GM23338 (cell line): ENCODE results near the gene UBAP1L. TPM values are rescaled to one million over a fixed set of nuclear protein-coding genes. Genes with fewer than 3 reads are reported as not detected.

ENCODE experiments used
- ATAC-seq: fragments of 200-7000 bp; cut with Tn5 transposase; 3 replicates; pipeline ENCODE4 v1.9.1; 2020
- DNase-seq: peaks from one replicate; pipeline ENCODE4 v3.0.0-alpha.2; 2015; ENCODE audit warnings: low spot score
- H2AFZ ChIP-seq: fragments of 200-600 bp; sonication (generic); 2 replicates; pipeline ENCODE4 v1.8.0; 2016; ENCODE audit warnings: antibody characterized with exemption, mild to moderate bottlenecking, moderate library complexity
- H3F3A ChIP-seq: fragments of 200-600 bp; sonication (generic); replicated peaks from 2 replicates; pipeline ENCODE4 v1.8.0; 2017; ENCODE audit warnings: antibody characterized with exemption, mixed run types, low read depth
- H3K27ac ChIP-seq: fragments of 200-600 bp; sonication (generic); 2 replicates; pipeline ENCODE4 v1.6.1; 2016; ENCODE audit warnings: low read depth
- H3K27me3 ChIP-seq: fragments of 200-600 bp; sonication (generic); 2 replicates; pipeline ENCODE4 v1.8.0; 2016; ENCODE audit warnings: mild to moderate bottlenecking, mixed run types, moderate library complexity; ENCODE audit not compliant: insufficient read depth
- H3K36me3 ChIP-seq: fragments of 200-600 bp; sonication (generic); 2 replicates; pipeline ENCODE4 v1.8.0; 2016; ENCODE audit warnings: mild to moderate bottlenecking; ENCODE audit not compliant: insufficient read depth
- H3K4me1 ChIP-seq: fragments of 200-600 bp; sonication (generic); 2 replicates; pipeline ENCODE4 v1.8.0; 2016; ENCODE audit warnings: mild to moderate bottlenecking, moderate library complexity; ENCODE audit not compliant: insufficient read depth
- H3K4me2 ChIP-seq: fragments of 200-600 bp; sonication (generic); 2 replicates; pipeline ENCODE4 v1.7.1; 2017; ENCODE audit warnings: mixed run types
- H3K4me3 ChIP-seq: fragments of 200-600 bp; sonication (generic); 2 replicates; pipeline ENCODE4 v1.6.1; 2016; ENCODE audit warnings: mixed run types
- H3K79me2 ChIP-seq: fragments of 200-600 bp; sonication (generic); replicated peaks from 2 replicates; pipeline ENCODE4 v1.8.0; 2017; ENCODE audit warnings: mild to moderate bottlenecking; ENCODE audit not compliant: insufficient read depth
- H3K9me2 ChIP-seq: fragments of 200-600 bp; sonication (generic); 2 replicates; pipeline ENCODE4 v1.8.0; 2017; ENCODE audit not compliant: insufficient read depth
- H4K20me1 ChIP-seq: fragments of 200-600 bp; sonication (generic); replicated peaks from 2 replicates; pipeline ENCODE4 v1.8.0; 2017; ENCODE audit warnings: mild to moderate bottlenecking; ENCODE audit not compliant: insufficient read depth
- H3K27ac Mint-ChIP-seq: 2 replicates; pipeline ENCODE4 v1.8.0; 2020; ENCODE audit warnings: inconsistent platforms, mild to moderate bottlenecking, moderate library complexity, mixed read lengths
- H3K27me3 Mint-ChIP-seq: 3 replicates; pipeline ENCODE4 v1.8.0; 2022; ENCODE audit warnings: low read depth, mild to moderate bottlenecking, moderate library complexity, mixed read lengths, inconsistent platforms; ENCODE audit not compliant: insufficient read depth, poor library complexity
- H3K36me3 Mint-ChIP-seq: 3 replicates; pipeline ENCODE4 v1.8.0; 2021; ENCODE audit warnings: low read depth, mild to moderate bottlenecking, inconsistent platforms, moderate library complexity, mixed read lengths
- H3K4me1 Mint-ChIP-seq: 3 replicates; pipeline ENCODE4 v1.8.0; 2020; ENCODE audit warnings: mild to moderate bottlenecking, inconsistent platforms, mixed read lengths
- H3K4me3 Mint-ChIP-seq: 3 replicates; pipeline ENCODE4 v1.8.0; 2021; ENCODE audit warnings: moderate library complexity, mild to moderate bottlenecking, inconsistent platforms, mixed read lengths
- H3K9me3 Mint-ChIP-seq: 3 replicates; pipeline ENCODE4 v1.8.0; 2020; ENCODE audit warnings: moderate library complexity, mild to moderate bottlenecking, inconsistent platforms, mixed read lengths
- CREB1 ChIP-seq: fragments of 250-450 bp; sonication (Bioruptor Pico); IDR thresholded peaks from 2 replicates; pipeline ENCODE4 v1.5.0; 2020; ENCODE audit warnings: low read depth, mild to moderate bottlenecking, moderate library complexity
- CTCF ChIP-seq, 2 experiments: fragments of 200-600 bp in 1 of 2; sonication (generic) in 1 of 2; conservative IDR thresholded peaks; 2 replicates each; pipeline versions ENCODE4 v1.5.1 to v1.6.1; 2016 to 2017; ENCODE audit warnings: antibody characterized with exemption in 2 of 2, low read depth in 2 of 2, mild to moderate bottlenecking in 2 of 2, moderate library complexity in 1 of 2
- EZH2 ChIP-seq: fragments of 200-600 bp; sonication (generic); IDR thresholded peaks from one replicate; pipeline ENCODE4 v1.8.0; 2017; ENCODE audit warnings: antibody characterized with exemption, mild to moderate bottlenecking, low read depth; ENCODE audit not compliant: unreplicated experiment
- EZH2phosphoT487 ChIP-seq: fragments of 200-600 bp; sonication (generic); IDR thresholded peaks from one replicate; pipeline ENCODE4 v1.8.1; 2018; ENCODE audit warnings: antibody characterized with exemption; ENCODE audit not compliant: unreplicated experiment
- JUNB ChIP-seq: IDR thresholded peaks from one replicate; pipeline ENCODE4 v1.6.1; 2016; ENCODE audit warnings: antibody characterized with exemption; ENCODE audit not compliant: unreplicated experiment
- NANOG ChIP-seq: IDR thresholded peaks from 2 replicates; pipeline ENCODE4 v1.6.1; 2016; ENCODE audit warnings: antibody characterized with exemption, borderline replicate concordance
- POLR2AphosphoS5 ChIP-seq: IDR thresholded peaks from 2 replicates; pipeline ENCODE4 v1.6.1; 2016; ENCODE audit warnings: antibody characterized with exemption, low read depth
- REST ChIP-seq: IDR thresholded peaks from one replicate; pipeline ENCODE4 v1.6.1; 2018; ENCODE audit warnings: antibody characterized with exemption; ENCODE audit not compliant: unreplicated experiment
- STAT1 ChIP-seq: IDR thresholded peaks from one replicate; pipeline ENCODE4 v1.6.1; 2016; ENCODE audit warnings: antibody characterized with exemption; ENCODE audit not compliant: unreplicated experiment
- ZNF114 ChIP-seq: fragments of 250-450 bp; sonication (Bioruptor Pico); IDR thresholded peaks from 2 replicates; pipeline ENCODE4 v1.5.0; 2020; ENCODE audit warnings: mild to moderate bottlenecking, moderate library complexity
- ZNF331 ChIP-seq: fragments of 250-450 bp; sonication (Bioruptor Pico); IDR thresholded peaks from 2 replicates; pipeline ENCODE4 v1.5.0; 2020; ENCODE audit warnings: low read depth, mild to moderate bottlenecking, moderate library complexity
- polyA plus RNA-seq: library from polyadenylated mRNA; unstranded; fragments of >200 nt; fragmentation: Nextera tagmentation; extraction: Ambion mirVana; gene quantifications from 2 replicates; pipeline ENCODE4 v1.2.1, GENCODE V29; 2016
- total RNA-seq: library from RNA; depleted of rRNA; stranded (reverse); fragments of >200 nt; shearing (Covaris generic); gene quantifications from 2 replicates; pipeline ENCODE4 v1.2.3, GENCODE V29; 2014
- TF ChIP-seq, protein P1 (sequence below): IDR thresholded peaks from 2 replicates; pipeline ENCODE4 v1.6.1; 2016; ENCODE audit warnings: antibody characterized with exemption
- TF ChIP-seq, protein P2 (sequence below): fragments of 250-450 bp; sonication (Bioruptor Pico); IDR thresholded peaks from 2 replicates; pipeline ENCODE4 v1.5.0; 2020; ENCODE audit warnings: mild to moderate bottlenecking, moderate library complexity

UBAP1L gene
- total and polyA plus RNA-seq, 2 experiments from 2014 or later: 0.53 to 1.5 TPM

- Histone ChIP-seq H3K27ac (no peak overlapping the region), H3K79me2 (no peaks in the 10 kb centered on the region), H3K27me3 (peaks cover 13% of the 10 kb centered on the region), H3K4me2 (no peak overlapping the region), H3F3A (no peaks in the 10 kb centered on the region), H3K9me2 (no peaks in the 10 kb centered on the region), H3K4me3 (no peak overlapping the region), H4K20me1 (no peaks in the 10 kb centered on the region), H3K36me3 (no peaks in the 10 kb centered on the region), H3K4me1 (peaks cover 5% of the 10 kb centered on the region; the same call in 1 of the 2 replicates), H2AFZ (no peak overlapping the region)
- Mint-ChIP-seq H3K4me3 (no peak overlapping the region), H3K27me3 (peaks cover 16% of the 10 kb centered on the region), H3K27ac (no peak overlapping the region), H3K4me1 (peaks cover 4% of the 10 kb centered on the region; the same call in 1 of the 3 replicates), H3K36me3 (no peaks in the 10 kb centered on the region), H3K9me3 (no peaks in the 10 kb centered on the region)
- TF ChIP-seq, protein P1, sequence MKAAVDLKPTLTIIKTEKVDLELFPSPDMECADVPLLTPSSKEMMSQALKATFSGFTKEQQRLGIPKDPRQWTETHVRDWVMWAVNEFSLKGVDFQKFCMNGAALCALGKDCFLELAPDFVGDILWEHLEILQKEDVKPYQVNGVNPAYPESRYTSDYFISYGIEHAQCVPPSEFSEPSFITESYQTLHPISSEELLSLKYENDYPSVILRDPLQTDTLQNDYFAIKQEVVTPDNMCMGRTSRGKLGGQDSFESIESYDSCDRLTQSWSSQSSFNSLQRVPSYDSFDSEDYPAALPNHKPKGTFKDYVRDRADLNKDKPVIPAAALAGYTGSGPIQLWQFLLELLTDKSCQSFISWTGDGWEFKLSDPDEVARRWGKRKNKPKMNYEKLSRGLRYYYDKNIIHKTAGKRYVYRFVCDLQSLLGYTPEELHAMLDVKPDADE: no peak
- TF ChIP-seq STAT1: no peak
- TF ChIP-seq JUNB: no peak
- TF ChIP-seq EZH2phosphoT487: no peak
- no peak for TF ChIP-seq REST
- no peak for TF ChIP-seq CREB1 (CRISPR knock-in tag)
- no peak for TF ChIP-seq ZNF114 (CRISPR knock-in tag)
- TF ChIP-seq, protein P2, sequence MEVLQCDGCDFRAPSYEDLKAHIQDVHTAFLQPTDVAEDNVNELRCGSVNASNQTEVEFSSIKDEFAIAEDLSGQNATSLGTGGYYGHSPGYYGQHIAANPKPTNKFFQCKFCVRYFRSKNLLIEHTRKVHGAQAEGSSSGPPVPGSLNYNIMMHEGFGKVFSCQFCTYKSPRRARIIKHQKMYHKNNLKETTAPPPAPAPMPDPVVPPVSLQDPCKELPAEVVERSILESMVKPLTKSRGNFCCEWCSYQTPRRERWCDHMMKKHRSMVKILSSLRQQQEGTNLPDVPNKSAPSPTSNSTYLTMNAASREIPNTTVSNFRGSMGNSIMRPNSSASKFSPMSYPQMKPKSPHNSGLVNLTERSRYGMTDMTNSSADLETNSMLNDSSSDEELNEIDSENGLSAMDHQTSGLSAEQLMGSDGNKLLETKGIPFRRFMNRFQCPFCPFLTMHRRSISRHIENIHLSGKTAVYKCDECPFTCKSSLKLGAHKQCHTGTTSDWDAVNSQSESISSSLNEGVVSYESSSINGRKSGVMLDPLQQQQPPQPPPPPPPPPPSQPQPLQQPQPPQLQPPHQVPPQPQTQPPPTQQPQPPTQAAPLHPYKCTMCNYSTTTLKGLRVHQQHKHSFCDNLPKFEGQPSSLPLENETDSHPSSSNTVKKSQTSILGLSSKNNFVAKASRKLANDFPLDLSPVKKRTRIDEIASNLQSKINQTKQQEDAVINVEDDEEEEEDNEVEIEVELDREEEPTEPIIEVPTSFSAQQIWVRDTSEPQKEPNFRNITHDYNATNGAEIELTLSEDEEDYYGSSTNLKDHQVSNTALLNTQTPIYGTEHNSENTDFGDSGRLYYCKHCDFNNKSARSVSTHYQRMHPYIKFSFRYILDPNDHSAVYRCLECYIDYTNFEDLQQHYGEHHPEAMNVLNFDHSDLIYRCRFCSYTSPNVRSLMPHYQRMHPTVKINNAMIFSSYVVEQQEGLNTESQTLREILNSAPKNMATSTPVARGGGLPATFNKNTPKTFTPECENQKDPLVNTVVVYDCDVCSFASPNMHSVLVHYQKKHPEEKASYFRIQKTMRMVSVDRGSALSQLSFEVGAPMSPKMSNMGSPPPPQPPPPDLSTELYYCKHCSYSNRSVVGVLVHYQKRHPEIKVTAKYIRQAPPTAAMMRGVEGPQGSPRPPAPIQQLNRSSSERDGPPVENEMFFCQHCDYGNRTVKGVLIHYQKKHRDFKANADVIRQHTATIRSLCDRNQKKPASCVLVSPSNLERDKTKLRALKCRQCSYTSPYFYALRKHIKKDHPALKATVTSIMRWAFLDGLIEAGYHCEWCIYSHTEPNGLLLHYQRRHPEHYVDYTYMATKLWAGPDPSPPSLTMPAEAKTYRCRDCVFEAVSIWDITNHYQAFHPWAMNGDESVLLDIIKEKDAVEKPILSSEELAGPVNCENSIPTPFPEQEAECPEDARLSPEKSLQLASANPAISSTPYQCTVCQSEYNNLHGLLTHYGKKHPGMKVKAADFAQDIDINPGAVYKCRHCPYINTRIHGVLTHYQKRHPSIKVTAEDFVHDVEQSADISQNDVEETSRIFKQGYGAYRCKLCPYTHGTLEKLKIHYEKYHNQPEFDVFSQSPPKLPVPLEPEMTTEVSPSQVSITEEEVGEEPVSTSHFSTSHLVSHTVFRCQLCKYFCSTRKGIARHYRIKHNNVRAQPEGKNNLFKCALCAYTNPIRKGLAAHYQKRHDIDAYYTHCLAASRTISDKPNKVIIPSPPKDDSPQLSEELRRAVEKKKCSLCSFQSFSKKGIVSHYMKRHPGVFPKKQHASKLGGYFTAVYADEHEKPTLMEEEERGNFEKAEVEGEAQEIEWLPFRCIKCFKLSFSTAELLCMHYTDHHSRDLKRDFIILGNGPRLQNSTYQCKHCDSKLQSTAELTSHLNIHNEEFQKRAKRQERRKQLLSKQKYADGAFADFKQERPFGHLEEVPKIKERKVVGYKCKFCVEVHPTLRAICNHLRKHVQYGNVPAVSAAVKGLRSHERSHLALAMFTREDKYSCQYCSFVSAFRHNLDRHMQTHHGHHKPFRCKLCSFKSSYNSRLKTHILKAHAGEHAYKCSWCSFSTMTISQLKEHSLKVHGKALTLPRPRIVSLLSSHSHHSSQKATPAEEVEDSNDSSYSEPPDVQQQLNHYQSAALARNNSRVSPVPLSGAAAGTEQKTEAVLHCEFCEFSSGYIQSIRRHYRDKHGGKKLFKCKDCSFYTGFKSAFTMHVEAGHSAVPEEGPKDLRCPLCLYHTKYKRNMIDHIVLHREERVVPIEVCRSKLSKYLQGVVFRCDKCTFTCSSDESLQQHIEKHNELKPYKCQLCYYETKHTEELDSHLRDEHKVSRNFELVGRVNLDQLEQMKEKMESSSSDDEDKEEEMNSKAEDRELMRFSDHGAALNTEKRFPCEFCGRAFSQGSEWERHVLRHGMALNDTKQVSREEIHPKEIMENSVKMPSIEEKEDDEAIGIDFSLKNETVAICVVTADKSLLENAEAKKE (CRISPR knock-in tag): no peak
- TF ChIP-seq ZNF331 (CRISPR knock-in tag): no peak
- no peak for TF ChIP-seq POLR2AphosphoS5
- TF ChIP-seq CTCF (conservative IDR thresholded peaks at IDR 0.05; ENCODE audit: low read depth in 2 of 2): no peak
- TF ChIP-seq EZH2: no peak
- TF ChIP-seq NANOG: no peak
- DNase-seq: no peak
- no peak for ATAC-seq
Measured at GRCh38 chr15:65099336-65099735, 15.7 kb downstream of the UBAP1L start.
